ENCODE results near the gene WDR75.

GRCh38 chr2:189425676-189426075, 15.6 kb upstream of the WDR75 start:
- TF ChIP-seq ARNTL (CRISPR knock-in tag; IDR thresholded peaks at IDR 0.05; ENCODE audit: borderline replicate concordance, low read depth) (no peak), OSR1 (CRISPR knock-in tag; IDR thresholded peaks at IDR 0.05) (no peak), PPARA (CRISPR knock-in tag; IDR thresholded peaks at IDR 0.05; ENCODE audit: borderline replicate concordance) (no peak), ZFP30 (CRISPR knock-in tag; IDR thresholded peaks at IDR 0.05) (no peak), ZFP3 (CRISPR knock-in tag; IDR thresholded peaks at IDR 0.05) (no peak), ESRRG (CRISPR knock-in tag; IDR thresholded peaks at IDR 0.05) (no peak), RARB (CRISPR knock-in tag; IDR thresholded peaks at IDR 0.05) (no peak), ZNF70 (CRISPR knock-in tag; IDR thresholded peaks at IDR 0.05) (no peak)
- TF ChIP-seq, protein P1, sequence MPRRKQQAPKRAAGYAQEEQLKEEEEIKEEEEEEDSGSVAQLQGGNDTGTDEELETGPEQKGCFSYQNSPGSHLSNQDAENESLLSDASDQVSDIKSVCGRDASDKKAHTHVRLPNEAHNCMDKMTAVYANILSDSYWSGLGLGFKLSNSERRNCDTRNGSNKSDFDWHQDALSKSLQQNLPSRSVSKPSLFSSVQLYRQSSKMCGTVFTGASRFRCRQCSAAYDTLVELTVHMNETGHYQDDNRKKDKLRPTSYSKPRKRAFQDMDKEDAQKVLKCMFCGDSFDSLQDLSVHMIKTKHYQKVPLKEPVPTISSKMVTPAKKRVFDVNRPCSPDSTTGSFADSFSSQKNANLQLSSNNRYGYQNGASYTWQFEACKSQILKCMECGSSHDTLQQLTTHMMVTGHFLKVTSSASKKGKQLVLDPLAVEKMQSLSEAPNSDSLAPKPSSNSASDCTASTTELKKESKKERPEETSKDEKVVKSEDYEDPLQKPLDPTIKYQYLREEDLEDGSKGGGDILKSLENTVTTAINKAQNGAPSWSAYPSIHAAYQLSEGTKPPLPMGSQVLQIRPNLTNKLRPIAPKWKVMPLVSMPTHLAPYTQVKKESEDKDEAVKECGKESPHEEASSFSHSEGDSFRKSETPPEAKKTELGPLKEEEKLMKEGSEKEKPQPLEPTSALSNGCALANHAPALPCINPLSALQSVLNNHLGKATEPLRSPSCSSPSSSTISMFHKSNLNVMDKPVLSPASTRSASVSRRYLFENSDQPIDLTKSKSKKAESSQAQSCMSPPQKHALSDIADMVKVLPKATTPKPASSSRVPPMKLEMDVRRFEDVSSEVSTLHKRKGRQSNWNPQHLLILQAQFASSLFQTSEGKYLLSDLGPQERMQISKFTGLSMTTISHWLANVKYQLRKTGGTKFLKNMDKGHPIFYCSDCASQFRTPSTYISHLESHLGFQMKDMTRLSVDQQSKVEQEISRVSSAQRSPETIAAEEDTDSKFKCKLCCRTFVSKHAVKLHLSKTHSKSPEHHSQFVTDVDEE (CRISPR knock-in tag; IDR thresholded peaks at IDR 0.05), result no peak
- TF ChIP-seq, protein P2, sequence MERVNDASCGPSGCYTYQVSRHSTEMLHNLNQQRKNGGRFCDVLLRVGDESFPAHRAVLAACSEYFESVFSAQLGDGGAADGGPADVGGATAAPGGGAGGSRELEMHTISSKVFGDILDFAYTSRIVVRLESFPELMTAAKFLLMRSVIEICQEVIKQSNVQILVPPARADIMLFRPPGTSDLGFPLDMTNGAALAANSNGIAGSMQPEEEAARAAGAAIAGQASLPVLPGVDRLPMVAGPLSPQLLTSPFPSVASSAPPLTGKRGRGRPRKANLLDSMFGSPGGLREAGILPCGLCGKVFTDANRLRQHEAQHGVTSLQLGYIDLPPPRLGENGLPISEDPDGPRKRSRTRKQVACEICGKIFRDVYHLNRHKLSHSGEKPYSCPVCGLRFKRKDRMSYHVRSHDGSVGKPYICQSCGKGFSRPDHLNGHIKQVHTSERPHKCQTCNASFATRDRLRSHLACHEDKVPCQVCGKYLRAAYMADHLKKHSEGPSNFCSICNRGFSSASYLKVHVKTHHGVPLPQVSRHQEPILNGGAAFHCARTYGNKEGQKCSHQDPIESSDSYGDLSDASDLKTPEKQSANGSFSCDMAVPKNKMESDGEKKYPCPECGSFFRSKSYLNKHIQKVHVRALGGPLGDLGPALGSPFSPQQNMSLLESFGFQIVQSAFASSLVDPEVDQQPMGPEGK (CRISPR knock-in tag; IDR thresholded peaks at IDR 0.05; ENCODE audit: borderline replicate concordance), result no peak
- TF ChIP-seq, protein P3, sequence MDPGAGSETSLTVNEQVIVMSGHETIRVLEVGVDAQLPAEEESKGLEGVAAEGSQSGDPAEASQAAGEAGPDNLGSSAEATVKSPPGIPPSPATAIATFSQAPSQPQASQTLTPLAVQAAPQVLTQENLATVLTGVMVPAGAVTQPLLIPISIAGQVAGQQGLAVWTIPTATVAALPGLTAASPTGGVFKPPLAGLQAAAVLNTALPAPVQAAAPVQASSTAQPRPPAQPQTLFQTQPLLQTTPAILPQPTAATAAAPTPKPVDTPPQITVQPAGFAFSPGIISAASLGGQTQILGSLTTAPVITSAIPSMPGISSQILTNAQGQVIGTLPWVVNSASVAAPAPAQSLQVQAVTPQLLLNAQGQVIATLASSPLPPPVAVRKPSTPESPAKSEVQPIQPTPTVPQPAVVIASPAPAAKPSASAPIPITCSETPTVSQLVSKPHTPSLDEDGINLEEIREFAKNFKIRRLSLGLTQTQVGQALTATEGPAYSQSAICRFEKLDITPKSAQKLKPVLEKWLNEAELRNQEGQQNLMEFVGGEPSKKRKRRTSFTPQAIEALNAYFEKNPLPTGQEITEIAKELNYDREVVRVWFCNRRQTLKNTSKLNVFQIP (CRISPR knock-in tag; IDR thresholded peaks at IDR 0.05; ENCODE audit: borderline replicate concordance, low read depth), result no peak

Data from SK-N-SH treated with all-trans-retinoic acid at 6 μM for 48 hours (cell line).